IPS-NIHi11 (cell line): ENCODE measurements around the gene PITPNM1.
"Not testable (repeated sequence)": the region's sequence is repeated elsewhere in the genome, so short reads cannot be mapped to it uniquely, and the experiment has no call there.

Experiments
- DNase-seq: peaks from one replicate; pipeline ENCODE4 v3.0.0; 2012; ENCODE audit warnings: mixed read lengths, low spot score

Gene PITPNM1

DNA sequence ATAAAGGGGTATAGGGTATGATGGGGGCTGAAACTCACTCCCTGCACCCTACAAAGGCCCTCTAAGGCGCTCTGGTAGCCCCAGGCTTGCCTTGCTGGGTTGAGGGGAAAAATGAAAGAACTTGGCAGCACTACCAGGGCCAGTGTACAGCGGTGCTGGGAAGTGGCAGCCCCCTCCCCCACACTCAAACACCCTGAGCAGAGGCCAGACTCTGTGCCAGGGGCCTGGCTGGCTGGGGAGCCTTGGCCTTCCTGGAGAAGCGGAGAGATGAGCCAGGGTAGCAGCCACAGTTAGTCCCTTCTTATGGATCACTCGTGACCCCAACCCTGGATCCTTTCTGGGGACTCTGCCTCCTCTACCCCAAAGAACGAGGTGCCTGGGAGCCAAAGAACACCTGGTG is 38.8 kb downstream of the PITPNM1 start:
- no peak for DNase-seq

DNA sequence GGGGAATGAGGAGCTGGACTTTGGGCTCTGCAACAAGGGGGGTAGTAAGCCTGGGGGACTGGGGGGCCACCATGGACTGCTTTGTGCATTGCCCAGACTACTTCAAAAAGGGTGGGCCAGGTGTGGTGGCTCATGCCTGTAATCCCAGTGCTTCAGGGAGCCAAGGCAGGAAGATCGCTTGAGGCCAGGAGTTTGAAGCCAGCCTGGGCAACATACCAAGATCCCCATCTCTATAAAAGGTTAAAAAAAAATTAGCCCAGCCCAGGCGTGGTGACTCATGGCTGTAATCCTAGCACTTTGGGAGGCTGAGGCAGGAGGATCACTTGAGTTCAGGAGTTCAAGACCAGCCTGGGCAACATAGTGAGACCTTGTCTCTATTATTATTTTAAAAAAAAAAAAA is 39.6 kb downstream of the PITPNM1 start:
- not testable (repeated sequence) for DNase-seq

DNA sequence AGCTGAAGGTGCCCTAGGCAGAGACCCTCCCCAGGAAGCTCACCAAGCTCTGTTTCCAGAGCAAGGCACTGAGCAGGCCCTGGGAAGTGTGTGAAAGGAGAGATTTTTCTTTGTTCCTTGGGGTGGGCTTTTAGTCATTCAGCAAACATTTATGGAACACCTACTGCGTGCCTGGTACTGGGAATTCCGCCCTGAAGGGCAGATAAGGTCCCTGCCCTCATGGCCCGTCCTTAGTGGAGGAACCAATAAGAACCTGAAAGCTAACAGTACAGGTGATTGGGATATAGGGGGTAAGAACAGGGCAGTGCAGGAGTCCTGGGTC is 40.0 kb downstream of the PITPNM1 start:
- DNase-seq: no peak

DNA sequence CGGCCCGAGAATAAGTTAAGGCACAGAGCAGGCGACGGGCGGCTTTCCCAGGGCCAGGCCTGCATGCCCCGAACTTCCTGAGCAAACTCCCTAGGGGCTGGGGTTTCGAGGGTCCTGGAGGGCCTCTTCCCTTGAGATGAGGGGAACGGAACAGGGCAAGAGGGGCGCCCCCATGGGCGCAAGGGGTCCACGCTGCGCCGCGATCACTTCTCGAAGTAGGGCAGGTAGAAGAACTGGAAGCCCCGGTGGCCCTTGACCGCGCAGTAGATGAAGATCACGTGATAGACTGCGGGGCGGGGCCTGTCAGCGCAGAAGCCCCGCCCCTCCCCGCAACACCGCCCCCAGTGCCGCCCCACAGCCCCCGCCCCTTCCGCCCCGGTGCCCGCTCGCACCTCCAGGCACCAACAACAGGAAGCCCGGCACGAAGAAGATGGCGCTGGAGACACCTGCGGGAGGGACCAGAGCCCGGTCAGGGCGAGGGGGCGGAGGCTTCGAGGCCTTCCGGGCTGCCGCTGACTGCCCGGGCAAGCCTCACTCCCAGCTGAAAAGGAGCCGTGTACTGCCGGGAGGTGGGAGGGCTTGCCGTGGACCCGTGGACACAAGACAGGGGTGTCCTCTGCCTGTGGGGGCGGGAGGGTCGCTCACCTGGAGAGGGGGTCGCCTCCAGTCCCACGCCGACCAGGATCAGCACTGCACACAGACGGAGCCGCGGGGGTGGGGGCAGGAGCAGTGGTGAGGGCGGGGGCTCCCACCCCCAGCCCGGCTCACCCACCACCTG is 40.6 kb downstream of the PITPNM1 start:
- DNase-seq: peak; percentile 96

DNA sequence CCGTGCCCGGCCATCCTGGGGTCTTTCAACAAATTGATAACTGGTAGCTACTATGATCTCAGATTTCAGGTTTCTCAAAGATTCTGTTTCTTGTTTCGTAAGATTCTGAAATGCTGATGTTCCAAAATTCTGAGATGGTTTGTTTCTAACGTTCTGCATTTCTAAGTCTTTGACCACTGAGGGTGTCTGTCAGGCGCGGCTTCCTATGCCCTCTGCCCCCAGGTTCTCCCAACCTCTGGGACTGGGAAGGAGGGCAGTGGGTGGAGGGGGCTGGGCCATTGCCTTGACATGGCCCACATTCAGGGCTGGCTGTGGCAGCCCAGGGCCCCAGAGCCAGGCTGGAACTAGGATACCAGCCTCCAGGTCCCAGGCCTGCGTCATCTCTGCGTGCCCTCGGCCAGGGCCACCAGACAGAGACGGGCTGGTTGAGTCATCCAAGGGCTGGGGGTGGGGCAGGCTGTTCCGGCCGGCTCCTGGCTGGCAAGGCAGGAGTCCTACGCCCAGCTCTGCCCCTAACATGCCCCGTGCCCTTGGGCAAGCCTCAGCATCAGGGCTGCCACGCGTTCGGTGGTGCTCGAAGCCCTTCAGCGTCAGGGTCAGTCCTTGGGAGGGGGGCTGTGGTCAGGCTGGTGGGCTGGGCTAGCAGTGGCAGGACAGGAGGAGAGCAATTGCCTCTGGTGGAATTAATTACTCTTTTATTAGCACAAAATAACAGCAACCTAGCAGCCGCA is 41.3 kb downstream of the PITPNM1 start:
- no peak for DNase-seq

DNA sequence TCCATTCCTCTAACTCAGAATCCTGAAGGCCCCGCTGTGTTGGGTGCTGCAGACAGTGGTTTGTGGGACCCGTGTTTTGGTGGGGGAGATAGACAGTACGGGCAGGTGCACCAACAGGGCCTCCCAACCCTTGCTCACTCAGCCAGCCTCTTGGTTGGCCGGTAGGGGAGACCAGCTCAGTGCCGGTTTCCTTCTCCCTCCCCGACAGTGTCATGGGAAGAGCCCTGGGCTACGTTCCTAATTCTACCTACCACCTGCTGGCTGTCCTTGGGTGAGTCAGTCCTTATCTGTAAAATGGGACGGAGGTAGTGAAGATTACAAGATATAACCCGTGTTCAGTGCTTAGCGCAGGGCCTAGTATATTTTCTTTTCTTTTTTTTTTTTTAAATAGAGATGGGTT is 42.0 kb downstream of the PITPNM1 start:
- DNase-seq: no peak

DNA sequence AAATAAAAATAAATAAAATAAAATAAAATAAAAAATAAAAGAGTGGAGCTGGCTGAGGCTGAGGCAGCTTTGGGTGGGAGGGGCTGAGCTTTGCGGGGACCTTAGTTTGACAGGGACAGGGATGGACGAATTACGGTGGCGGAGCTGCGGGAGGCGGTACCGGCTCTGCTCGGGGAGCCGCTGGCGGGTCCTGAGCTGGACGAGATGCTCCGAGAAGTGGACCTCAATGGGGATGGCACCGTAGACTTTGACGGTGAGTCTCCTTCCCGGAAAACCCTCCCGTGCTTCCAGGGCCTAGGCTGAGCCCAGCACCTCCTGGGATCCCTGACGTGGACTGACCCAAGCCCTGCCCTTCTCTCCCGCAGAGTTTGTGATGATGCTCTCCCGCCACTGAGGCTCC is 46.9 kb downstream of the PITPNM1 start:
- DNase-seq: no peak

DNA sequence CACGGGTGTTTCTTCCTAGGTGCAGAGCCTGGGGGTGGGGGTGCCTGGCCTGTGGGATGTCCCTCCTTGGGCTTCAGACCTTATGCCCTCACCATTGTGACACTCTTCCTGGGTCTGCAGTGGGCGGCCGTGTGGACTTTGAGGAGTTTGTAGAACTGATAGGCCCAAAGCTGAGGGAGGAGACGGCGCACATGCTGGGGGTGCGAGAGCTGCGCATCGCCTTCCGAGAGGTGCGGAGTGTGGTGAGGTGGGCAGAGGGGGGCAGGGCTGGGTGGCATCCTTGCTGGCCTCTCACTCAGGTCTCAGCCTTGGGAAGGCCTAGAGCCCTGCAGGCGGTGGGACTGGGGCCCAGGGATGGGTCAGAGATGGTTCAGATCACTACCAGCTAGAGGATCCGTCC is 47.7 kb downstream of the PITPNM1 start:
- no peak for DNase-seq

DNA sequence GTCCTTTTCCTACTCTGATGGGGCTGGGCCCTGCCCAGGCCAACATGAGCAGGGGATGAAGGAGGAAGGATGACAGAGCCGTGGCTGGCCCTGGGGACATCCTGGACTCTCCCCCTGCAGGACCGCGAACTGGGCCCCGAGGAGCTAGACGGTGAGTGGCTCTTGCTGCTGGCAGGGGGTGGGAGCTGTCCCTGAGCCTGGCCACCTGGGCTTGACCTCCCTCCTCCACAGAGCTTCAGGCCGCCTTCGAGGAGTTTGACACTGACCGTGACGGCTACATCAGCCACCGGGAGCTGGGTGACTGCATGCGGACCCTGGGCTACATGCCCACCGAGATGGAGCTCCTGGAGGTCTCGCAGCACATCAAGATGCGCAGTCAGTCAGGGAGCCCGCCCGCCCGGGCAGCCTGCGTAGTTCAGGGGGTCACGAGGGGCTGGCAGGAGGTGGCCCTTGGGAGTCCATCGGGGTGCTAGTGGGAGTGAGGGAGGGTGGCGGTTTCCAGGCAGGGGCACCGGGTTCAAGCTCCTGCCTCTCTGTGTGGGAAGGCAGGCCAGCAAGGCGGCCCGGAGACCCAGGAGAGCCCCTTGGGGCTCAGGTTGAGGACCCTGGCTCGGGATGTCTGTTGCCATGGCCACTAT is 49.0 kb downstream of the PITPNM1 start:
- DNase-seq: no peak

DNA sequence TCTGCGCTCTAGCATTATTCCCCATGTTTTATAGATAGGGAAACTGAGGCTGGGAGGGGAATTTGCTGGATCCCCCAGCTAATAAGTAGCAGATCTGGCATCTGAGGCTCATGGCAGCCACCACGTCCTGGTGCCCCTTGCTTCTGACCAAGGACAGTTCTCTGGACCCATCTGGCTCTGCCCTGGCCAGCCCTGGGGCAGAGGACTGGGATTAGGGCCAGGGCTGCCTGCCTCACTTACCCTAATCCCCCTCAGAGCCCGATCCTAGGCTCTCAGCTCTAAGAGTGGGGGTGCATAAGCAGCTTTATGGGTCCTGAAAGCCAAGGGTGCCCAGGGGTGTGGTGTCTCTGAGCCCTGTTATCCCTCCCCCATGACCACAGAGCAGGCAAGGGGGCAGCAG is 50.1 kb downstream of the PITPNM1 start, which contains the start of gene CABP4:
Gene CABP4, plus strand, starts transcription at position 301 of the 400 bp plus-strand sequence. Its CDS starts 70 bp downstream, at position 371.
- DNase-seq: no peak

DNA sequence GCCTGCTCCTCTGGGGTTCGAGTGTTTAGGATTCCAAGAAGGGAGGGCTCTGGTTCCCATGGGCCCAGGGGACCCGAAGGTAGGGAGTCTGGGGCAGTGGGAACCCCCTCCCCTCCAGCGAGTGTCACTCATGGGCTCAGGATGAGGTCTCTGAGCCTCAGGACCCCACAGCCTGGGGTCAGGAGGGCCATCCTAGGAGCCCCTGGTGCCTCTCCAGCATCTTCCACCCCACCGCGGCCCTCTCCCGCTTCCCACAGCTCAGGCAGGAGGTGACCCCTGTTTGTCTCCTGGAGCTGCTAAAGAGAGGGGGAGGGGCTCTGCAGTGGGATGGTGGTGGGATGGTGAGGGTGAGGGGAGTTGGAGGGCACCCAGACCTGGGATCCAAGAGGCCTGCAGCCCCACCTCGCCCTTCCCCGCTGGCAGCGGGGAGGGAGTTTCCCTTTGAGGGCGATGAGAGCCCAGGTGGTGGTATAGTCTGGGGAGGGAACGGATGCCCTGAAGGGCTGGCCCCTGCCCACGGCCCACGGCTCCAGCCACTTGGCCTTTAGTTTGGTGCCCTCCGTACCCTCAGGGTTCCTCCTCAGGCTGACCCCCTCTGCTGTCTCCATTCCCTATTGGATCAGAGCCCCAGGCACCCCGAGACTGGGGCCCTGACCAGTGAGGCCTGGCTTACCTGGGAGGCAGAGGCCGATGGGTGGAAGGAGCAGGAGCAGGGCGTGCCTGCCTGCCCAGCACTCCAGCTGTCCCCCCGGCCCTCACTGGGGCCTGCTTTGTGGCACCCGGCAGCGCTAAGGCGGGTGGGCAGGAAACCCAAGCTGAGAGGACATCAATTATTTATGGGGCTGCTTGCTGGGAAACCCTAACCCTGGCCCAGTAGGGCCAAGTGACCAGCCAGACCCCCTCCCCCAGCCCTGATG is 51.1 kb downstream of the PITPNM1 start:
- DNase-seq: no peak

DNA sequence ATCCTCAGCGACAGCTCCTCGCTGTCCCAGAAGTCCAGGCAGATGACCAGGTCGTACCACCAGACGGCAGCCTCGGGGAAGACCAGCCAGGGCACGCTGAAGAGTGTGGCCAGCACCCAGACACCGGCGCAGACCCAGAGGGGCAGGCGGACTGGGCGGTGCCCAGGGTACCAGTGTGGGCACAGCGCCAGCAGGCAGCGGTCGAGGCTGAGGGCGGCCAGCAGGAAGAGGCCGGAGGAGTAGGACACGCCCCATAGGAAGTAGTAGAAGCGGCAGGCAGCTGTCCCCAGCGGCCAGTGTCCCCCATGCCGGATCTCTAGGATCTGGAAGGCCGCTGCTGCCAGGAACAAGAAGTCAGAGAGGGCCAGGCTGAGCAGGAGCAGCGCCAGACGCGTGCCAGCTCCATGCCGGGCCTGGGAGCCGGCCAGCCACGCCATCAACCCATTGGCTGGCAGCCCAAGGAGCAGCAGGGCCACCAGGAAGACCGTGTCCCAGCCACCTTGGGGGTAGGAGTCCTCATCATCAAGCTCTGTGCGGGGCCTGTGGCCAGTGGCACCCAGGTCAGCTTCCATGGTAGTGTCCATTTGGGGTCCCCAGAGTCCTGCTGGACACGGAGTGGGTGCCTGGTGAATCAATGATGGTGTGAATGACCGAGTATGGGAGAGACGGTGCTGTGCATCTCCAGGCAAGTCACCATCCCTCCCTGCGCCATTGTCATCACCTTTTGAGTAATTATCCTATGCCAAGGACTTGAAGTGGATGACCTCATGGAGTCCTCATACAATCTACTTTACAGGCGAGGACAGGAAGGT is 52.8 kb downstream of the PITPNM1 start, which contains the start of gene GPR152:
Gene GPR152, minus strand, starts transcription at position 589 of the 812 bp plus-strand sequence. Its CDS starts 5 bp downstream, at position 584.
- no peak for DNase-seq

DNA sequence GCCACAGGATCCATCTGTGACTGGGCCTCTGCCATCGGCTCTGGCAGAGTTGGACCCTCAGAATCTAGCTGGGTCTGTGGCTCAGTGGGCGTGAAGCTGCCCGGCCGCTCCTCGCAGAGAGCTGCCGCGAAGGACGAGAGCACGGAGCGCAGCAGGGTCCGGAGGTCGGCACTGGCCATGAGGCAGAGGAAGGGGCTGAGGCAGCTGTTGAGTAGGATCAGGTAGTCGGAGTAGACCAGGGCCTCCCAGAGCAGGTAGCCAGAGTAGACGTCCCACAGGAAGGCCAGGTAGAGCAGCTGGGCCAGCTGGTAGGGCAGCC is 53.5 kb downstream of the PITPNM1 start:
- no peak for DNase-seq

DNA sequence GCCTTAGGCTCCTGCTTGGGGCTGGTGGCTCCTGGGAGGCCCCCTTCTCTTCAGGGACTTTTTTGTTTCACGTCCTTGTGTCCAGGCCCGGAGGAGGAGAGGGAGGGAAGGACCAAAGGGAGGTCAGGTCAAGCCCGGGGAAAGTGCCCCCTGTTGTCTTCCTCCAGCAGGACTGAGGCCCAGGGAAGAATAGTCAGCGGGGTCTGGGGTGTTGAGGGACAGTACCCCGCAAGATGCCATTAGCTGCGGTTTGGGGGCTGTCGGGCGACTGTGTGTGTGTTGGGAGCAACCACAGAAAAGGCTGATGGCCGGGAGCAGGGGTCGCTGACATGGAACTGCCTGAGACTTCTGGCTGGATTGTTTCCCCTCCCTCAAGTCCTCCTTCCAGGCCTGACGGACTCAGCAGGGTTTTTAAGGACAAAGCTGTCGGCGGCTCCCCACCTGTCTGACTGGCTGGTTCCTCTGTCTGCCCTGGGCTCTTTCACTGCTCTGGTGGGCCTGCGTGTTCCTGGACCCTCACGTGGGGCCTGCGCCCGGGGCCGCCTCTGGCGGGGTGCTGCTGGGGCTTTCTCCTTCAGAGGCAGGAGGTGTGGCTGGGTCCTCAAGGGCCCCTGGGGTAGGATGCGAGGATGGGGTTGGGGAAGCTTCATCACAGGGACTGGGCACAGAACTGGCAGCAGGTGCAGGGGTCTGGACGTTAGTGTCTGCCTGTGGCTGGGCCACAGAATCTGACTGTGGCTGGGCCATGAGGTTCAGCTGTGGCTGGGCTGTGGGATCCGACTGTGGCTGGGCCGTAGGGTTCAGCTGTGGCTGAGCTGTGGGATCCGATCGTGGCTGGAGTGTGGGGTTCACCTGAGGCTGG is 54.1 kb downstream of the PITPNM1 start:
- no peak for DNase-seq

DNA sequence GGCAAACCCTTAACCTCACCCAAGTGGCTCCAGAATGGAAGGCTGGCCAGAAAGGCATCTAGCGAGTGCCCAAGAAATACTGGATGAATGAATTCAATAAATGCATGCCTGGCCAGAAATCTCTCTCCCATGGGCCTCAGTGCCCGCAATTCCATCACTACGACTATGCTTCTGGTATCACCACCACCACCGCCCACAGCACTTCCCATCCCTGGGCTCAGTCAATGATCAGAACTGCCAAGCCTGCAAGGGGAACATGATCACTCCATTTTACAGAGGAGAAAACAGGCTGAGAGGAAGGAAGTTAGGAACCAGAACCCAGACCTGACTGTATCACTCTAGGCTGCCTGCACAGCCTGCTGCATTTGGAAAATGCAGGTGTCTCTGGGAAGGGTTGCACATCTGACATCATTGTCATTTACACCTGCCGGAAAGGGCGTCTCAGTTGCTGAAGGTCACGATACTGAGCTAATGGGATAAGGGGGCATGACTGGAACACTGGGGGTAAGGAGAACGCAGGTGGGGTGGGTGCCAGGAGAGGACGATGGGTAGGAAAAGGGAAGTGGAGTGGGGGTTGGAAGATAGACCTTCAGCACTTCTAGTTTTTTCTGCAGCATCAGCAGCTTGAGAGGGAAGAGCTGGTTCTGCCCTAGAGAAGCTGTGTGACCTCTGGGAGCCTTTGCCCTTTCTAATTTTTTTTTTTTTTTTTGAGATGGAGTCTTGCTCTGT is 55.9 kb downstream of the PITPNM1 start:
- no peak for DNase-seq

DNA sequence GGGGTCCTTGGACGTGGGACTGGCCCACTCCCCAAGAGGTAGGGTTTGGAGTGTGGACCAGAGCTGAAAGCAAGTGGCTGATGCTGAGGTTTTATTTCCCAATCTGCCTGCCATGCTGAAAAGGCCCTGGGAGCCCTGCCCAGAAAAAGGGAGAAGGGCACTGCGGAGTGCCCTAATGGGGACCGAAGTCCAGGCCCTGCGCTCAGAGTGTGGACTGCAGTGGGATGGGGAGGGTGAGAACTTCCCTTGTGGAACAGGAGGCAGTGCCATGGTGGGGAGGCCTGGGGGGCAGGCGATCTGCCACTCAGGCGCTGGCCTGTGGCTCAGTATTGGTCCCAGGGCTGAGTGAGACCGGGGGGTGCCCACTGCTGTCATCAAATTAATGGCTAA is 56.9 kb downstream of the PITPNM1 start:
- DNase-seq: no peak

DNA sequence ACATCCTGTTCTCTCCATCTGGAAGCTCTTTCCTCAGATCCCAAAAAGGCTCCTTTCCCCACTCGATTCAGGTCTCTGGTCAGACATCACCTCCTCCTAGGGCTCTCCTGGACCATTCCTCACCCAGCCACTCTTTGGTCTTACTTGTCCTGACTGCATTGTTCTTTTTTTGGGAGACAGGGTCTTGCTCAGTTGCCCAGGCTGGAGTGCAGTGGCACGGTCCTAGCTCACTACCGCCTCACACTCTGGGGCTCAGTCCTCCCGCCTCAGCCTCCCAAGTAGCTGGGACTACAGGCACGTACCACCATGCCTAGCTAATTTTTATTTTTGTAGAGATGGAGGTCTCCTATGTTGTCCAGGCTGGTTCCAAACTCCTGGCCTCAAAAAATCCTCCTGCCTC is 59.6 kb downstream of the PITPNM1 start:
- no peak for DNase-seq

DNA sequence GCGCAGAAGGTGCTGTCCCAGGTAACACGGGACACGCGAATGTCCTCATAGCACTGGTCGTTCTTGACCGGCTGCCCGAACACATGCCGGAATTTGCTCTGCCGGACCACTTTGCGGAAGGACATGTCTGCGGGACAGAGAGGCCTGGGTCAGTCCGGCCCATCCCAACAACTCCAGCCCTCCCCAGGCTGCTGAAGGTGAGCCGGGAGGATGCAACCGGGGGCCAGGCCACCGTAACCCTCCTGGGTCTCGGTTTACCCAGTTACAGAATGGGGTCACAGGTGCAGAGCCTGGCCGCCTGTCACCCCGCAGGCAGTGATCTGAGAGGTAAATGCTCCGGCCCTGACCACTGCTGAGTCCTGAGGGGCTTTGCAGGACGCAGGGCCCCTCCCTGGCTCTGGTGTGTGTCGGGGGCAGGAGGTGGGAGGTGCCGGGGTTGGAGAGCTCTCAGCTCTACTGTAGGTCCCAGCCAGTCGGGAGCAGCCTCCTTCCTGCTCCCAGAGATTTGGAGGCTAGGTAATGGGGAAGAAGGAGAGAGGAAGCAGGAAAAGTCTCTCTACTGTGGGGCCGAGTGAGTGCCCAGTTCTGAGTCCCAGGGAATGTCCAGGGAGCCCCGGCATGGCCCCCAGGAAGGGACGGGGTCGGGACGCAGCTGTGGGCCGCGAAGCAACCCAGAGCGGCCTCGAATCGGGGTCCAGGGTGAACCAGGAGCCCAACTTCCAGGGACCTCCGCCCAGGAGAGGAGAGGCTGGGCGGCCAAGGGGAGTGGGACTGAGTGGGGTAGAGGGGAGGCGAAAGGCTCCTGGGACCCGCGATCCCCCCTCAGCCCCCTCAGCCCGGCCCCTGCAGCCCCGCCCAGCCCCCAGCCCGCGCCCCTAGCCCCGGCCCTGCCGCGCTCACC is 62.4 kb downstream of the PITPNM1 start:
- DNase-seq: no peak
